Vagina (tissue), 2 donors: ENCODE measurements around the gene ADAM23.

ENCODE experiments used
- CTCF ChIP-seq, 3 experiments: fragments of 450-650 bp in 2 of 3; fragments of 200-600 bp in 1 of 3; sonication (generic) in 1 of 3; IDR thresholded peaks; one replicate each; pipeline ENCODE4 v1.5.1; 2017 to 2019; ENCODE audit warnings: antibody characterized with exemption in 3 of 3, mild to moderate bottlenecking in 2 of 3, moderate library complexity in 2 of 3
- POLR2A ChIP-seq, 2 donors: fragments of 450-650 bp; IDR thresholded peaks; one replicate each; pipeline ENCODE4 v1.6.1; 2017; ENCODE audit warnings: antibody characterized with exemption in 2 of 2, mild to moderate bottlenecking in 2 of 2, moderate library complexity in 2 of 2
- POLR2AphosphoS5 ChIP-seq, 2 donors: sonication (generic); formaldehyde crosslinking; IDR thresholded peaks; one replicate each; pipeline ENCODE4 v1.9.0; 2017; ENCODE audit warnings: antibody characterized with exemption in 2 of 2, mild to moderate bottlenecking in 2 of 2, low read depth in 1 of 2; ENCODE audit not compliant: insufficient read depth in 1 of 2

- TF ChIP-seq CTCF (IDR thresholded peaks at IDR 0.05) (no peak), POLR2A (IDR thresholded peaks at IDR 0.05) (no peak), POLR2AphosphoS5 (IDR thresholded peaks at IDR 0.05; ENCODE audit: insufficient read depth in 1 of 2, low read depth in 1 of 2) (no peak)
These were observed 92.1 kb downstream of the ADAM23 start for GRCh38 chr2:206535260-206535986.
